Fibroblast of the aortic adventitia (primary cell): ENCODE results near the gene ARMC9. TPM values are rescaled to one million over a fixed set of nuclear protein-coding genes. Genes with fewer than 3 reads are reported as not detected.

ENCODE experiments used
- DNase-seq: peaks from one replicate; pipeline ENCODE4 v3.0.0-alpha.2; 2010; ENCODE audit warnings: low read depth
- H3K4me3 ChIP-seq: 2 replicates; pipeline ENCODE4 v1.5.1; 2011; ENCODE audit warnings: low read depth, mild to moderate bottlenecking, control low read depth, low read length, moderate library complexity
- total RNA-seq: library from RNA; depleted of rRNA; stranded (reverse); fragments of >200 nt; gene quantifications from 2 replicates; pipeline ENCODE4 v1.2.3, GENCODE V29; 2012; ENCODE audit warnings: low replicate concordance
- TF ChIP-seq, protein P1 (sequence below): IDR thresholded peaks from 2 replicates; pipeline ENCODE4 v1.5.1; 2011; ENCODE audit warnings: mild to moderate bottlenecking, low read length, control low read depth, inconsistent platforms; ENCODE audit not compliant: insufficient read depth

The ARMC9 gene
- total RNA-seq, 1 donor = 94.4 TPM

GRCh38 chr2:231370429-231370748 lies 172.0 kb downstream of the ARMC9 start:
- TF ChIP-seq, protein P1, sequence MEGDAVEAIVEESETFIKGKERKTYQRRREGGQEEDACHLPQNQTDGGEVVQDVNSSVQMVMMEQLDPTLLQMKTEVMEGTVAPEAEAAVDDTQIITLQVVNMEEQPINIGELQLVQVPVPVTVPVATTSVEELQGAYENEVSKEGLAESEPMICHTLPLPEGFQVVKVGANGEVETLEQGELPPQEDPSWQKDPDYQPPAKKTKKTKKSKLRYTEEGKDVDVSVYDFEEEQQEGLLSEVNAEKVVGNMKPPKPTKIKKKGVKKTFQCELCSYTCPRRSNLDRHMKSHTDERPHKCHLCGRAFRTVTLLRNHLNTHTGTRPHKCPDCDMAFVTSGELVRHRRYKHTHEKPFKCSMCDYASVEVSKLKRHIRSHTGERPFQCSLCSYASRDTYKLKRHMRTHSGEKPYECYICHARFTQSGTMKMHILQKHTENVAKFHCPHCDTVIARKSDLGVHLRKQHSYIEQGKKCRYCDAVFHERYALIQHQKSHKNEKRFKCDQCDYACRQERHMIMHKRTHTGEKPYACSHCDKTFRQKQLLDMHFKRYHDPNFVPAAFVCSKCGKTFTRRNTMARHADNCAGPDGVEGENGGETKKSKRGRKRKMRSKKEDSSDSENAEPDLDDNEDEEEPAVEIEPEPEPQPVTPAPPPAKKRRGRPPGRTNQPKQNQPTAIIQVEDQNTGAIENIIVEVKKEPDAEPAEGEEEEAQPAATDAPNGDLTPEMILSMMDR = no peak
- DNase-seq = no peak
- no peak overlapping the region for H3K4me3 ChIP-seq

DNA sequence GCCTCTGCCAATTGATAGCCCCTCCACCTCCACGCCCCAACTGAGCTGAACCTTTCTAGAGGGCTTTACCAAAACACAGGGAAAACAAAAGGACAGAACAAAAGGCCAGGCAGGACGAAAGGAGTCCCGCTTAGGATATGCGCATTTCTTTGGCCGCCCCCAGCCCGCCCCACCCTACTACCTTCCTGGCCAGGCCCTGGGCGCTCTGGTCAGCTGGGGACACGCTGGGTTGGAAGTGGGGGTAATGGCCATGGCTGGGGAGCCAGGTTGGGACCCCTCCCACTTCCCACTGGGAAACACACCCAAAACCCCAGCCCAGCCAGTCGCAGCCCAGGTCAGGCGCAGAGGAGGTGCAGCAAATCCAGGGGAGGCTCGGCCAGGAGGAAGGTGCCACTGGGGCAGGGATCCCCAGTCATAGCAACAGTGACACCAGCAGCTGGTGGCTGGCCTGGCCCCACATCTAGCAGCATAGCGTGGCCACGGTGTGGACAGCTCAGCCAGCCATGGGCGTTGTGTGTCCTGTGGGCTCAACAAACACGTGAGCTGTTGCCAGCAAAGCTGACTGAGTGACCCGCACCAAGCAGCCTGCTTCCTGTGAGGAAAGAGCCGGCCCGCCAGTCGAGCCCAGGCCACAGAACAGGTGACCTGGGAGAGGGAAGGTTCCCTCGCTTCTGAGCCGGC lies 172.5 kb downstream of the ARMC9 start:
- TF ChIP-seq, protein P1 = no peak
- H3K4me3 ChIP-seq = no peak overlapping the region
- no peak for DNase-seq

GRCh38 chr2:231371430-231372054 lies 173.1 kb downstream of the ARMC9 start:
- no peak overlapping the region for H3K4me3 ChIP-seq
- TF ChIP-seq, protein P1 = no peak
- no peak for DNase-seq

DNA sequence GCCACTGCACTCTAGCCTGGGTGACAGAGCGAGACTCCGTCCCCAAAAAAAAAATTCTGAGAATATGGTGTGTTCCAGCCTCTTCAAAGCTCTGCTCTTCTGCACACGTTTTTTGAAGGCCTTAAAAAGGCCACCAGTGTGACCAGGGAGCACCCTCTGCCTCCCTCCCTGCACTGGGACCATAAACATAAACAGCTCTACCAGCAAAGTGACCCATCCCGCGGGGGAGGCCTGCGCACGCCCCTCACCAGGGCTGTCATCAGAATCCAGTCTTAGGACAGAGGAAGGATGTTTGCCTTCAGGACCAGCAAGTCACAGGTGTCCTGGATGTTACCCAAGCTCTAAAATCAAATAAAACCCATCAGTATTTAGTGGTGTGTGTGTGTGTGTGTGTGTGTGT lies 173.9 kb downstream of the ARMC9 start:
- TF ChIP-seq, protein P1 = no peak
- H3K4me3 ChIP-seq = no peak overlapping the region
- DNase-seq = no peak

DNA sequence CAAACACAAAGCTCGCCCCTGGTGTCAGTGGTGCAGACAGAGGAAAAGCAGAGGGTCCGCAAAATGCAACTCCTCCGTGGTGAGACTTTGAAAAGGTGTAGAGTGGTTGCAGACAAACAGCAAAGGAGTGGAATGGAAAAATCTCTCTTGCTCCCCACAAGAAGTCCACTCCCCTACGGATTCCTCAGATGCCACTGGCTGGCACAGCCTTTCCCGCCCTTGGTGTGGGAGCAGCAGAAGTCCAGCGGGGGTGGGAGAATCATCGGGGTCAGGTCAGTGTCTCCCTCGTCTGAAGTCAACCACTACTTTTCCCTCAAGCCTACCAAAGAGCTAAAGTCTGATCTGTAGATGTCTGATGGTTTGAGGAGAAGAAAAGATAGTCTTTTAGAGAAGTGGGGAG lies 174.8 kb downstream of the ARMC9 start:
- H3K4me3 ChIP-seq = no peak overlapping the region
- no peak for DNase-seq
- TF ChIP-seq, protein P1 = no peak

DNA sequence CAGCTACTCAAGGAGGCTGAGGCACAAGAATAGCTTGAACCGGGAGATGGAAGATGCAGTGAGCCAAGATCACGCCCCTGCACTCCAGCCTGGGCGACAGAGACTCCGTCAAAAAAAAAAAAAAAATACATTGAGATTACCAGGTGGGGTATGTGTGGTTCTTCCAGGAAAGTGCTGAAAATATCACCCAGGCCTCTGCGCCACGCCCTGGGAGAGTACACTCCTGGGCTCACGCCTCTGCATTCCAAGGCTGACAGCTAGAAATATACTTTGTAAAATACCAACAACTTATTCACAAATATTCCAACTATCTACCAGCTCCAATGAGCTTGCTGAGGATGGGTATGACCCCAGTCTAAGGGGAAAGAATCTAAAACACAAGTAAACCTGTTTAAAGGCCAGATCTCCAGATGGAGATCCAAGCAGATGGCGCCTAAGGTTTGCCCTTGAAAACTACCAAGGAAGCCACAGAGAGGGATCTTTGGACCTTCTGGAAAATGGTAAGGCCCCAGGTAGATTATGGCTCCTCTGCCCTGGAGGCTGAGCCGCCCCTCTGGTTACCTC lies 175.4 kb downstream of the ARMC9 start:
- no peak for DNase-seq
- H3K4me3 ChIP-seq = no peak overlapping the region
- TF ChIP-seq, protein P1 = no peak
